ENCODE results near the gene RGPD6.
"Not testable (repeated sequence)": the region's sequence is repeated elsewhere in the genome, so short reads cannot be mapped to it uniquely, and the experiment has no call there.

RGPD6 gene

DNA sequence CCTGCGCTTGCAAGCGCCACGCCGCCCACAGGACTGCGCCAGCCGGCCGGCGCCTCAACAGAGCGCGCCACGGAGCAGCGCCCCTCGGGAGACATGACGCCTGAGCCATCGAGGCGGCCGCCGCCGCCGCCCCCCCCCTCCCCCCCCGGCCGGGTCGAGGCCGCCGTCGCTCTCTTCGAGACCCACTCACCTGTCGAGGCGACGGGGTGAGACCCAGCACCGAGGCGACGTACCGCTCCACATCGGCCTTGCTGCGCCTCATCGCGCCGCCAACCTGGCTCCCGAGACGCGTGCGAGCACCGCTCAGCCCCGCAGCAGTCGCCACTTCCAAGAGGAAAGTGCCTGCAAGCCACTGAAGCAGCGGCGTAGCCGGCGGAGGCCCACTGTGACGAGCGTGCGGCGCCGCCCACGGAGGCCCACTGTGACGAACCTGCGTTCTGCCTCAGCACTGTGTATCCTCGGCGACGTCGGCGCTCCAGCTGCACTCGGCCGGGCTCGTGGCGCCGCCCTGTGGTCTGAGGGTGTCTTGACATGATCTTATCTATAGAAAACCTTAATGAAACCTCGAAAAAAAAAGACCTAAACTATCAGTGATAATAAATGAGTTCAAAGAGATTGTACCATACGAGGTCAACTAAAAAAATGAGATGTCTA is at the start of gene RGPD6:
TSS of gene RGPD6 (minus strand) at position 460 of the 654 bp plus-strand sequence. CDS start at position 262, 198 bp downstream.
- not testable (repeated sequence) for DNase-seq (ENCODE audit: low read depth)

- DNase-seq (ENCODE audit: low read depth) = not testable (repeated sequence)
Measured at GRCh38 chr2:110619326-110619939, 42.4 kb upstream of the RGPD6 start.

- not testable (repeated sequence) for DNase-seq (ENCODE audit: low read depth)
Measured at GRCh38 chr2:110613927-110614326, 36.9 kb upstream of the RGPD6 start.

- DNase-seq (ENCODE audit: low read depth) = not testable (repeated sequence)
Measured at GRCh38 chr2:110610613-110611250, 33.7 kb upstream of the RGPD6 start.

GRCh38 chr2:110609843-110610612 is 33.0 kb upstream of the RGPD6 start:
- DNase-seq (ENCODE audit: low read depth) = not testable (repeated sequence)

DNA sequence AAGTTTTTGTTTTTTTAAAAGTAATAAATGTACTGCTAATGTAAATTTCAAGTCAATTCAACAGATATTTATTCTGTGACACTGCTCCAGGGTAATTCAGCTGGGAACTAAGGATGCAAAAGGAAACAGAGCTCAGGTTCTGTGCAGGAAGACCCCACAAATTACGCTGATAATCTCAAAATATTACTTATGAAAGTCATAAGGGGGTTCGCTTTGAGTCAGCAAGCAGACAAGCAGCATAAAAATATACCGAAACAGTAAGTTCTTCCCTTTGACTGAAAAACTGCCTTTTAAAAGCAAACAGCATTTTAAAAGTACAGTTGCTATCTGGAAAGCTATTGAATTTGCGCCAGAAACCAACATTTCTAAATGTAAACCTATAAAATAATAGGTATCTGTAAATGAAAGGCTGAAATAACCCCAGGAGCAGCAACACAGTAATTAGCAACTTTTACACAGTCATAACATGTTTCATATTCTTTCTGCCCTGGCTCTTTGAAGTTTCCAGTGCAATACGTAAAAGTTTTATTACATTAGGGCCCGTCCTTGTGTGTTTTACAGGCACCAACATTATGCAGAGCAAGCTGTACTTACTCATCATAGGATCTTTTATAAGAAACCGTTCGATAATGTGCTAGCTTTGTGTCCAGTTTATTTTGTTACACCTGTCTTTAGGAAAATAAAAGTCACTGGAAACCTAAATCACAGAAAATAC is 31.9 kb upstream of the RGPD6 start:
- not testable (repeated sequence) for DNase-seq (ENCODE audit: low read depth)

GRCh38 chr2:110605057-110605456 is 28.0 kb upstream of the RGPD6 start:
- not testable (repeated sequence) for DNase-seq (ENCODE audit: low read depth)

GRCh38 chr2:110603917-110604591 is 27.0 kb upstream of the RGPD6 start:
- not testable (repeated sequence) for DNase-seq (ENCODE audit: low read depth)

- not testable (repeated sequence) for DNase-seq (ENCODE audit: low read depth)
Measured at GRCh38 chr2:110602139-110602538, 25.1 kb upstream of the RGPD6 start.

- DNase-seq (ENCODE audit: low read depth) = not testable (repeated sequence)
Measured at GRCh38 chr2:110591973-110592372, 15.0 kb upstream of the RGPD6 start.

DNA sequence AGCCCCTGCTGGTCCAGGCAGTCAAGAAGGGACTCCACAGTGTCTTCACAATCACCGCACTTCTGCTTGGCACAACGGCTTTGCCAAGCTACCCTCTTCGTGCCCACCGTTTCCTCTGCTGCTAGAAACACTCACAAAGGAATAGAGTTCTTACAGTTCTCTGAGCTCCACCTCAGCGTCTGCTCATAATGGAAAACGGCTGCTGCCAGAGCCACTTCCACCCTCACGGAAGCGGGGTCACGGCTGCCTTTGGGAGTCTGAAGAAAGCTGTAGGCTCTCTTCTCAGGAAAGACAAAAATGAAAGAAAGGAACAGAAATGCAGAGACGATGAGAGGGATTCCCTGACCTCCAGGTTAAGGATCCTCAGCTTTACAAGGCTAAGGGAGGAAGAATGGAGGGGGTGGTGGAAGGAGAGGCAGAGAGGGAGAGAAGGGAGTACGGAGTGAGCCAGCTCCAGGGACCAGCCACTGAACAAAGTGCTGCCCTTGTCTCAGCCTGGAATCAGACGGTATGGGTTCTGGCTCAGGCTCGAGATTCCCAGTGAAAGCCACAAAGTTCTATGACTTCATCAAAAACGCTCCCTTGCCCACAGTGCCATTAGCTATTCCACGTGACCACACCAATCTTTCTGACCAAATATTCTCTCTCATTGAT is 12.8 kb upstream of the RGPD6 start:
- DNase-seq (ENCODE audit: low read depth) = not testable (repeated sequence)

GRCh38 chr2:110588520-110588919 is 11.5 kb upstream of the RGPD6 start:
- DNase-seq (ENCODE audit: low read depth) = not testable (repeated sequence)

DNA sequence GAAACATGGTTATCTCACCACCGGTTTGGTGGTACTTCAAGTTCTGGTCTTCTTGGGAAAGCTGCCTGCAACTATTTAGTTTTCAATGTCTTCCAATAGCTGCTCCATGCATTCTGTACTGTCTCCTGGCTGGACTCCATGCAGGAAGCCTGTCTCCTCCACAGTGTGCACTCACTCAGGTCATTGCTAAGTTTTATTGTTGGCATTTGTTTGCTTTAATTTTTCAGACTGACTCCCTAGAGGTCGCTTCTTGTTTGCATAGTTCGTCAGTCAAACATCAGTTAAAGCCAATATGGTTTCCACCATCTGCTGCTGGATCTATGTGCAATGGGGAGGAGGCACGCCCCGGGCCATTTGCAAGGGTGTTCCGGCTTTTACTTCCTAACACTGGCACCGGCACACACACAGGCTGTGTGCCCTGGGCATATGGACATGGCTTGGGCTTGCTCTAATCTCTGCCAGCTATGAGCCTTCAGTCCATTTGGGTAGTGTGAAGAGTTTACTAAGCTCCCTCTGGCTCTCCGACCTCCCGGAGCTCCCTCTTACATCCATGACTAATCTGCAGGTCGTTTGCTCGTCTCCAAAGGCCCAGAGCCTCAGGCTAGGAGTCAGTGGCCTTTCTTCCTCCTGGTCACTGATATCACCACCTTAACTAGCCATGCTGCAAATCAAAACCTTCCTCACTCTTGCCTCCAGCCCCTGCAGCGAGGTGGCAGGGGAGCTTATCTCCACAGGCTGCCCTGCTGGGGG is 2.4 kb upstream of the RGPD6 start:
- not testable (repeated sequence) for DNase-seq (ENCODE audit: low read depth)

DNA sequence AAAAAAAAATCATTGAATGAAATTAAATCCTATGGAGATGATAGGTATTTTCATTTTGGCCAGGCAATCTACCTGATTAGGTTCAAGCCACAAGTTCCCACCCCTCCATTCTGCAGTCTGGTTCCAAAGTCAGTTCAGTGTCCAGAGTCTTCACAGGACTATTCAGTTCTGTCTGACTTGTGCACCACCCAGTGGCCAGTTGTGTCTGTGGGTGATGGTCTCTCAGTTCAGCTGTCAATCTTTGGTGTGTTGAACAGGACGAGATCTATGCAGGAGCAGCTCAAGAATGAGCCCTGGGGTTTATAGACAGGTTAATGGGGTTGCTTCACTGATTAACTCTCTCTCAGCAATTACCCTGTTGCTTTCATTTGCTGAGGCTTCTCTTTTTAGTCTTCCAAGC is 1.4 kb upstream of the RGPD6 start:
- not testable (repeated sequence) for DNase-seq (ENCODE audit: low read depth)

DNA sequence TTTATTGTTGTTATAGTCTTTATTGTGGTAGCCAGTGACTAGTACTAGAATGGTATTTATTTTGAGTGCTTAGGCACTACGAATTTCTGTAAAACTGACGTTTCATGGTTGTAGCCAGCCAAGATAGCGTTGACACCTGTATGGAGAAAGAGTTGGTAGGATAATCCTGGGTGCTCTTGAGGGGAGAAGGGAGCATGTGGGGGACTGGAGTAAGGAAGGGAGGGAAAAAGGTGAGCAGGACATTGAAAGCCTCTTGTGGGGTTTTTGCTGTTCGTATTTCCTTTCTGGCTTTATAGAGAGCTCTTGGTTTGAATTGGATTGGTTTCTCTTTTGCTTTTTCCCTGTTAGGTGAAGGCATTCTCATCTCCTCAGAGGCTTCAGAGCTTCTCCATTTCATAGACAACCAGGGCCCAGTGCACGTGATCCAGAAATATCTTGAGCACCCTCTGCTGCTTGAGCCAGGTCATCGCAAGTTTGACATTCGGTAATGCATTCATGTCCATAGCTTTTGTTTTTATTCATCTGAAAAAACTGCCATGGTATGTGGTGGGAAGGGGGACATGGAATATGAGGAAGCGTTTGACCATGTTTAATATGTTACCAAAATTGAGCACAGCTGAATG is 77.2 kb downstream of the RGPD6 start:
- DNase-seq (ENCODE audit: low read depth) = not testable (repeated sequence)

DNA sequence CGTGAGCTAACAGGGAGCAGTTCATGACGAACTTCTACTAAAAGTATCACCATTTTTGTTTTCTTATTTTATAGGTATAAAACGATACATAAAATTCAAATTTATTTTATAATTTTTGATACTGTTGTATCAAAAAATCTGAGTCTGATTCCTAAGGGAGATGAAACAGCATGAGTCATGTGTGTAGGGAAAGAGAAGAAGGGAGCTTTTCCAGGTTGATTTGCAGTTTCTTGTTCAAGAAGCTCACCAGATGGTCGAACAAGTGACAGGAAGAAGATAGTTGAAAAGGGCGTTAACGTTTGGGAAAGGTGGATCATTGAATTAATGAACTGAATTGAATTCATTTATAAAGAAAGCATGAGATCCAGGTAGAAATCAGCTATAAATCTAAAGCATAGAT is 81.0 kb downstream of the RGPD6 start:
- DNase-seq (ENCODE audit: low read depth) = not testable (repeated sequence)

DNA sequence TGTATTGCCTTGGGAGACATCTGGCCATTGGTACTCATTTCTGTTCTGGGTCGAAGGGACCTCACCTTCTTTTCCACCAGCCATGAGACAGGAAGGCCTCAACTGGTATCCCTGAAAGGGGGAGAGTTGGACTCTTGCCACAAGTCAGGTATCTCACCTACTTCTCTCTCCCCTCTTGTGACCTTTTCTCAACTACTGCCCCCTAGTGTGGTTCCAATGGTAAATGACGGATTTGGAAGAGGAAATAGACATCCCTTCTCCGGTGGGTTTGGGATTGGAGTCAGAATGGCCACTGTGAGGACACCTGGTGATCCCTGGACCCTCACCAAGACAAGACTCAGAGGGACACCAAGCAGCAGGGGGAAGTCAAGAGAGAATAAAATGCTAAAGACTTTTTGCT is 82.5 kb downstream of the RGPD6 start:
- not testable (repeated sequence) for DNase-seq (ENCODE audit: low read depth)

- DNase-seq (ENCODE audit: low read depth) = not testable (repeated sequence)
Measured at GRCh38 chr2:110488991-110489390, 88.0 kb downstream of the RGPD6 start.

GRCh38 chr2:110482697-110483096 is 94.3 kb downstream of the RGPD6 start:
- not testable (repeated sequence) for DNase-seq (ENCODE audit: low read depth)

All from fibroblast of gingiva (primary cell).